Endodermal cell (in vitro differentiated cells): Measurements from ENCODE around the gene OR5K1. TPM values are rescaled to one million over a fixed set of nuclear protein-coding genes. Genes with fewer than 3 reads are reported as not detected.

ENCODE experiments used
- DNase-seq: peaks from one replicate; pipeline ENCODE4 v3.0.0-alpha.2; 2017
- H3K27ac ChIP-seq: 2 replicates; pipeline ENCODE4 v1.5.1; 2013; ENCODE audit warnings: mild to moderate bottlenecking, low read depth, low read length, moderate library complexity
- H3K27me3 ChIP-seq: 2 replicates; pipeline ENCODE4 v1.6.1; 2013; ENCODE audit warnings: mild to moderate bottlenecking, low read length, moderate library complexity; ENCODE audit not compliant: insufficient read depth, control insufficient read depth, poor library complexity, severe bottlenecking
- H3K36me3 ChIP-seq: 2 replicates; pipeline ENCODE4 v1.7.0; 2013; ENCODE audit warnings: mild to moderate bottlenecking, low read length, moderate library complexity; ENCODE audit not compliant: control insufficient read depth, insufficient read depth
- H3K4me1 ChIP-seq: one replicate; pipeline ENCODE4 v1.7.0; 2013; ENCODE audit warnings: low read length; ENCODE audit not compliant: control insufficient read depth, insufficient read depth
- H3K4me3 ChIP-seq: 2 replicates; pipeline ENCODE4 v1.5.1; 2013; ENCODE audit warnings: mild to moderate bottlenecking, low read length, moderate library complexity
- H3K9ac ChIP-seq: 2 replicates; pipeline ENCODE4 v1.6.1; 2013; ENCODE audit warnings: mild to moderate bottlenecking, low read length, moderate library complexity; ENCODE audit not compliant: poor library complexity, severe bottlenecking; ENCODE audit errors: extremely low read depth
- H3K9me3 ChIP-seq: 2 replicates; pipeline ENCODE4 v1.6.1; 2013; ENCODE audit warnings: mild to moderate bottlenecking, low read length, moderate library complexity; ENCODE audit not compliant: control insufficient read depth
- H3K27ac Mint-ChIP-seq: 2 replicates; pipeline ENCODE4 v1.8.0; 2020; ENCODE audit warnings: mixed read lengths
- H3K27me3 Mint-ChIP-seq: 2 replicates; pipeline ENCODE4 v1.8.0; 2021; ENCODE audit warnings: mild to moderate bottlenecking, mixed read lengths; ENCODE audit not compliant: insufficient read depth
- H3K36me3 Mint-ChIP-seq: 2 replicates; pipeline ENCODE4 v1.8.0; 2020; ENCODE audit warnings: low read depth, mixed read lengths
- H3K4me1 Mint-ChIP-seq: 2 replicates; pipeline ENCODE4 v1.8.0; 2020; ENCODE audit warnings: mixed read lengths
- H3K4me3 Mint-ChIP-seq: 2 replicates; pipeline ENCODE4 v1.8.0; 2020; ENCODE audit warnings: mild to moderate bottlenecking, moderate library complexity, mixed read lengths
- H3K9me3 Mint-ChIP-seq: 2 replicates; pipeline ENCODE4 v1.8.0; 2020; ENCODE audit warnings: mild to moderate bottlenecking, mixed read lengths
- WGBS, 2 experiments: methylation state at CpG; one replicate each; pipeline versions ENCODE4 v1.1.5 to v1.1.7; 2013; ENCODE audit warnings: missing lambda C conversion rate in 2 of 2, mixed read lengths in 1 of 2; ENCODE audit not compliant: insufficient coverage in 1 of 2, insufficient read length in 1 of 2; 5-methylcytosine and 5-hydroxymethylcytosine counted together
- total RNA-seq, 2 donors: library from RNA; stranded (reverse); fragmentation: NEBNext Ultra II Directional in 1 of 2; extraction: Animal tissue kit (Norgen Biotek cat#: 25700) in 1 of 2; gene quantifications; 2 replicates in 1 of 2; 3 replicates in 1 of 2; pipeline ENCODE4 v1.2.1, GENCODE V29; 2021
- TF ChIP-seq, protein P1 (sequence below): fragments of 200-600 bp; sonication (generic); conservative IDR thresholded peaks from 2 replicates; pipeline ENCODE4 v1.5.0; 2021; ENCODE audit warnings: antibody characterized with exemption, mild to moderate bottlenecking

OR5K1 gene
- total RNA-seq, 2 donors from 2014 or later = not detected

DNA sequence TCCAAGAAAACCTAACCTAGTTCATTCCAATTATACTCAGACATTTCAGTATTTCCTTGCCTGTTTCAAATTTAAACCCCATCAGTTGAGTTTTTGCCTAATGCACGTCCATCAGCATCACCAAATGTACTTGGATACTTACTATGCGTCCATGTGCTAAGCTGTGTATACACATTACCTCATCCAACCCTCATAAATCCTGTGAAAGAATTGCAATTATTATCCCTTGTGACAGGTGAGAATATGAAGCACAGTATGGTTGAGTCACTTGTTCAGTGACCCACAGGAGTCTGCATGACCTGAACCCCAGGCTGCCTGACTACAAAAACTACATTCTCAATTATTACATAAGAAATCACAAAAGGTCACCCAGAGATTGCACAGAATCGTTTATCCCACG, 37.0 kb downstream of the OR5K1 start:
- Mint-ChIP-seq H3K36me3 (no peaks in the 10 kb centered on the region), H3K27ac (no peak overlapping the region), H3K9me3 (no peaks in the 10 kb centered on the region), H3K4me1 (no peaks in the 10 kb centered on the region), H3K4me3 (no peak overlapping the region), H3K27me3 (no peaks in the 10 kb centered on the region)
- Histone ChIP-seq H3K9ac (no peak overlapping the region), H3K4me3 (no peak overlapping the region), H3K36me3 (no peaks in the 10 kb centered on the region), H3K27ac (no peak overlapping the region), H3K9me3 (no peaks in the 10 kb centered on the region), H3K4me1 (no peaks in the 10 kb centered on the region), H3K27me3 (no peaks in the 10 kb centered on the region)
- no peak for DNase-seq
- 94 to 100% methylated on average over 1 to 4 of the region's 4 CpGs for WGBS, 2 experiments
- TF ChIP-seq, protein P1, sequence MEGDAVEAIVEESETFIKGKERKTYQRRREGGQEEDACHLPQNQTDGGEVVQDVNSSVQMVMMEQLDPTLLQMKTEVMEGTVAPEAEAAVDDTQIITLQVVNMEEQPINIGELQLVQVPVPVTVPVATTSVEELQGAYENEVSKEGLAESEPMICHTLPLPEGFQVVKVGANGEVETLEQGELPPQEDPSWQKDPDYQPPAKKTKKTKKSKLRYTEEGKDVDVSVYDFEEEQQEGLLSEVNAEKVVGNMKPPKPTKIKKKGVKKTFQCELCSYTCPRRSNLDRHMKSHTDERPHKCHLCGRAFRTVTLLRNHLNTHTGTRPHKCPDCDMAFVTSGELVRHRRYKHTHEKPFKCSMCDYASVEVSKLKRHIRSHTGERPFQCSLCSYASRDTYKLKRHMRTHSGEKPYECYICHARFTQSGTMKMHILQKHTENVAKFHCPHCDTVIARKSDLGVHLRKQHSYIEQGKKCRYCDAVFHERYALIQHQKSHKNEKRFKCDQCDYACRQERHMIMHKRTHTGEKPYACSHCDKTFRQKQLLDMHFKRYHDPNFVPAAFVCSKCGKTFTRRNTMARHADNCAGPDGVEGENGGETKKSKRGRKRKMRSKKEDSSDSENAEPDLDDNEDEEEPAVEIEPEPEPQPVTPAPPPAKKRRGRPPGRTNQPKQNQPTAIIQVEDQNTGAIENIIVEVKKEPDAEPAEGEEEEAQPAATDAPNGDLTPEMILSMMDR = no peak

DNA sequence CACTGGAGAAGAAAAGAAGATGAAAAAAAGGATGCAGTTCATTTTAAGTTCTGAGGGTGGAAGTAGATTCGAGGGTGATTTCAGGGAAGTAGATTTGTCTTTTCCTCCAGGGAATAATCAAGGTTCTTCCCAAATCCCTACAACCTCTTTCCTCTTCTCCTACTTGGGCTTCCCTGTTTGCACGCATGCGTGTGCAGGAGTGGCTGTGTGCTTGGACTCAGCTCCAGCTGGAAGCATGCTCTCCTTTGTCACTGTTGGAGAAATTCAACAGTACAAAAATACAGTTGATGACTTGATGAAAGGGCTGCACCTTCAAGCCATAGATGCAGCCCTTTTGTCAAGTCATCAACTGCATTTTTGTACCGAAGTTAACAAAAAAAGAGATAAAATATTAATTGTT, 38.3 kb downstream of the OR5K1 start:
- H3K9ac ChIP-seq = no peak overlapping the region
- no peaks in the 10 kb centered on the region for H3K36me3 Mint-ChIP-seq
- H3K27me3 Mint-ChIP-seq = no peaks in the 10 kb centered on the region
- no peak for DNase-seq
- no peaks in the 10 kb centered on the region for H3K9me3 Mint-ChIP-seq
- no peaks in the 10 kb centered on the region for H3K4me1 Mint-ChIP-seq
- H3K9me3 ChIP-seq = no peaks in the 10 kb centered on the region
- H3K27me3 ChIP-seq = no peaks in the 10 kb centered on the region
- TF ChIP-seq, protein P1 = no peak
- no peak overlapping the region for H3K4me3 ChIP-seq
- H3K4me1 ChIP-seq = no peaks in the 10 kb centered on the region
- H3K27ac ChIP-seq = no peak overlapping the region
- WGBS, 2 experiments = 85 to 90% methylated on average over 2 to 4 of the region's 4 CpGs
- H3K27ac Mint-ChIP-seq = no peak overlapping the region
- H3K36me3 ChIP-seq = no peaks in the 10 kb centered on the region
- no peak overlapping the region for H3K4me3 Mint-ChIP-seq

DNA sequence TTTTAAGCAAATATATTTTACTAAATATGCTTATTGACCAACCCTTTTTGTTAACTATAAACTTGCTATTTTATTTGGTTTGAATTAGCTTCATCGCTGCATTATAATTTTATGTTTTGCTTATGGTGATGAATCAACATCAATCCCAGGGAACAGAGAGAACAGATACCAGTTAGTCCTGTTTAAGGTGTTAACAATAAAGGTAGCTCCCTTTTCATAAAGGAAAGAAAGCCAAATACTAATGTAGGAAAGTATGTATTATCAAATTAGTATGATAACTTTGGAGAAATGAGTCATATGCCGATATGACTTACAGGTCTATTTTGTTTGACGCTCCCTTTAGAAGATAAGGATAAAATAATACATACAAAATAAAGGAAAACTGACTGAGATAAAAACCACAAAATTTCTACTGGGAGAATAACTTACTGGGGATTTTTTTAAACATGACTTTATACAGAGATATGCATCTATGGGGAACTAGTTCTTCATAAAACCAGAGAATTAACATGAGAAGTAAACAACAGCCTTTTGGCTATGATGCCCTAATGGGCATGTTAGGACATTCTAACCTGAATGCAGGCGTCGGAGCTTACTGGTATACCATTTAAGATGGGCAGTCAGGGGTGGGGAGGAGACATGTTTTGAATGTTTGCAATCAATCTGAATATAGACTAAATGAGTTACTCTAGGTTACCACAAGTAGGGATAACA, 39.0 kb downstream of the OR5K1 start:
- Histone ChIP-seq H3K36me3 (no peaks in the 10 kb centered on the region), H3K4me3 (no peak overlapping the region), H3K27me3 (no peaks in the 10 kb centered on the region), H3K27ac (no peak overlapping the region), H3K9me3 (no peaks in the 10 kb centered on the region), H3K9ac (no peak overlapping the region), H3K4me1 (no peaks in the 10 kb centered on the region)
- TF ChIP-seq, protein P1 = no peak
- Mint-ChIP-seq H3K36me3 (no peaks in the 10 kb centered on the region), H3K27ac (no peak overlapping the region), H3K27me3 (no peaks in the 10 kb centered on the region), H3K4me1 (no peaks in the 10 kb centered on the region), H3K4me3 (no peak overlapping the region), H3K9me3 (no peaks in the 10 kb centered on the region)
- DNase-seq = no peak
- 91 to 100% methylated on average over 2 to 5 of the region's 5 CpGs for WGBS, 2 experiments
